ENCODE measurements around the gene PLIN5.

- TF ChIP-seq CTCF (IDR thresholded peaks at IDR 0.05; ENCODE audit: poor library complexity) (no peak), EZH2 (IDR thresholded peaks at IDR 0.05; ENCODE audit: borderline replicate concordance) (no peak)
These were observed 13.2 kb upstream of the PLIN5 start for GRCh38 chr19:4548238-4548584.
